Neural cell (in vitro differentiated cells): ENCODE measurements around the gene MMADHC. TPM values are rescaled to one million over a fixed set of nuclear protein-coding genes. Genes with fewer than 3 reads are reported as not detected.

Experiments
- H2AFZ ChIP-seq: fragments of 200-600, 300-800 bp; sonication (generic), shearing (Covaris generic); 2 replicates; pipeline ENCODE4 v1.6.0; 2014; ENCODE audit warnings: low read depth, mild to moderate bottlenecking, antibody characterized with exemption, low read length, moderate library complexity
- H3F3A ChIP-seq: fragments of 200-600 bp; shearing (Covaris generic); 2 replicates; pipeline ENCODE4 v1.6.1; 2016; ENCODE audit warnings: mild to moderate bottlenecking, moderate library complexity, mixed read lengths, antibody characterized with exemption, low read length; ENCODE audit not compliant: insufficient read depth, poor library complexity, severe bottlenecking
- H3K27ac ChIP-seq: fragments of 200-600, 300-800 bp; sonication (generic), shearing (Covaris generic); 2 replicates; pipeline ENCODE4 v1.5.1; 2014; ENCODE audit warnings: mild to moderate bottlenecking, low read length, moderate library complexity
- H3K27me3 ChIP-seq: fragments of 300-800, 200-600 bp; sonication (generic), shearing (Covaris generic); 2 replicates; pipeline ENCODE4 v1.6.0; 2014; ENCODE audit warnings: mild to moderate bottlenecking, low read depth, low read length, moderate library complexity; ENCODE audit not compliant: insufficient read depth
- H3K36me3 ChIP-seq: fragments of 300-800, 200-600 bp; sonication (generic), shearing (Covaris generic); 2 replicates; pipeline ENCODE4 v1.5.1; 2014; ENCODE audit warnings: mild to moderate bottlenecking, antibody characterized with exemption, low read length, moderate library complexity; ENCODE audit not compliant: insufficient read depth
- H3K4me2 ChIP-seq: fragments of 300-800, 200-600 bp; sonication (generic), shearing (Covaris generic); 2 replicates; pipeline ENCODE4 v1.6.0; 2014; ENCODE audit warnings: mild to moderate bottlenecking, low read length
- H3K4me3 ChIP-seq: fragments of 300-800, 200-600 bp; sonication (generic), shearing (Covaris generic); 2 replicates; pipeline ENCODE4 v1.5.1; 2014; ENCODE audit warnings: mild to moderate bottlenecking, low read length, moderate library complexity
- H3K79me2 ChIP-seq: fragments of 200-600 bp; shearing (Covaris generic); replicated peaks from 2 replicates; pipeline ENCODE4 v1.6.0; 2014; ENCODE audit warnings: mild to moderate bottlenecking, low read length, moderate library complexity; ENCODE audit not compliant: insufficient read depth
- H3K9ac ChIP-seq: fragments of 300-800, 200-600 bp; sonication (generic), shearing (Covaris generic); 2 replicates; pipeline ENCODE4 v1.6.1; 2016; ENCODE audit warnings: mild to moderate bottlenecking, low read length, mixed read lengths
- H3K9me2 ChIP-seq: fragments of 200-600 bp; shearing (Covaris generic); 2 replicates; pipeline ENCODE4 v1.6.1; 2016; ENCODE audit warnings: mild to moderate bottlenecking, low read length, mixed read lengths; ENCODE audit not compliant: insufficient read depth
- H3K9me3 ChIP-seq: fragments of 200-600, 300-800 bp; sonication (generic), shearing (Covaris generic); 2 replicates; pipeline ENCODE4 v1.6.1; 2016; ENCODE audit warnings: mild to moderate bottlenecking, mixed run types, low read length, moderate library complexity, mixed read lengths
- H4K20me1 ChIP-seq: fragments of 200-600 bp; shearing (Covaris generic); 2 replicates; pipeline ENCODE4 v1.6.1; 2016; ENCODE audit warnings: mild to moderate bottlenecking, mixed run types; ENCODE audit not compliant: insufficient read depth
- EP300 ChIP-seq: fragments of 450-650 bp; conservative IDR thresholded peaks from 2 replicates; pipeline ENCODE4 v1.6.1; 2014; ENCODE audit warnings: antibody characterized with exemption, mild to moderate bottlenecking, moderate library complexity; ENCODE audit not compliant: poor library complexity, severe bottlenecking
- EZH2 ChIP-seq: fragments of 200-600, 300-800 bp; shearing (Covaris generic), sonication (generic); IDR thresholded peaks from 2 replicates; pipeline ENCODE4 v1.6.1; 2014; ENCODE audit warnings: antibody characterized with exemption, low read length, borderline replicate concordance, mild to moderate bottlenecking; ENCODE audit not compliant: insufficient read depth, poor library complexity, severe bottlenecking
- MXI1 ChIP-seq: fragments of 450-650 bp; conservative IDR thresholded peaks from 2 replicates; pipeline ENCODE4 v1.6.1; 2014; ENCODE audit warnings: antibody characterized with exemption, mild to moderate bottlenecking; ENCODE audit not compliant: poor library complexity, severe bottlenecking
- POLR2AphosphoS5 ChIP-seq: IDR thresholded peaks from 2 replicates; pipeline ENCODE4 v1.6.1; 2012
- RAD21 ChIP-seq: fragments of 450-650 bp; conservative IDR thresholded peaks from 2 replicates; pipeline ENCODE4 v1.6.1; 2014; ENCODE audit warnings: antibody characterized with exemption, mild to moderate bottlenecking, moderate library complexity
- SMC3 ChIP-seq: fragments of 450-650 bp; conservative IDR thresholded peaks from 2 replicates; pipeline ENCODE4 v1.6.1; 2014; ENCODE audit warnings: antibody characterized with exemption, mild to moderate bottlenecking, moderate library complexity; ENCODE audit not compliant: poor library complexity
- TAF1 ChIP-seq: IDR thresholded peaks from 2 replicates; pipeline ENCODE4 v1.6.1; 2012; ENCODE audit warnings: low read depth
- polyA plus RNA-seq: library from polyadenylated mRNA; depleted of rRNA; stranded (reverse); fragments of >200 nt; gene quantifications from 2 replicates; pipeline ENCODE4 v1.2.3, GENCODE V29; 2014
- TF ChIP-seq, protein P1 (sequence below): fragments of 450-650 bp; IDR thresholded peaks from 2 replicates; pipeline ENCODE4 v1.5.1; 2014; ENCODE audit warnings: antibody characterized with exemption, mild to moderate bottlenecking, moderate library complexity; ENCODE audit not compliant: poor library complexity, severe bottlenecking
- TF ChIP-seq, protein P2 (sequence below): IDR thresholded peaks from 2 replicates; pipeline ENCODE4 v1.6.1; 2012; ENCODE audit warnings: borderline replicate concordance

MMADHC gene
- polyA plus RNA-seq, 1 donor from 2014 or later: 250 TPM

DNA sequence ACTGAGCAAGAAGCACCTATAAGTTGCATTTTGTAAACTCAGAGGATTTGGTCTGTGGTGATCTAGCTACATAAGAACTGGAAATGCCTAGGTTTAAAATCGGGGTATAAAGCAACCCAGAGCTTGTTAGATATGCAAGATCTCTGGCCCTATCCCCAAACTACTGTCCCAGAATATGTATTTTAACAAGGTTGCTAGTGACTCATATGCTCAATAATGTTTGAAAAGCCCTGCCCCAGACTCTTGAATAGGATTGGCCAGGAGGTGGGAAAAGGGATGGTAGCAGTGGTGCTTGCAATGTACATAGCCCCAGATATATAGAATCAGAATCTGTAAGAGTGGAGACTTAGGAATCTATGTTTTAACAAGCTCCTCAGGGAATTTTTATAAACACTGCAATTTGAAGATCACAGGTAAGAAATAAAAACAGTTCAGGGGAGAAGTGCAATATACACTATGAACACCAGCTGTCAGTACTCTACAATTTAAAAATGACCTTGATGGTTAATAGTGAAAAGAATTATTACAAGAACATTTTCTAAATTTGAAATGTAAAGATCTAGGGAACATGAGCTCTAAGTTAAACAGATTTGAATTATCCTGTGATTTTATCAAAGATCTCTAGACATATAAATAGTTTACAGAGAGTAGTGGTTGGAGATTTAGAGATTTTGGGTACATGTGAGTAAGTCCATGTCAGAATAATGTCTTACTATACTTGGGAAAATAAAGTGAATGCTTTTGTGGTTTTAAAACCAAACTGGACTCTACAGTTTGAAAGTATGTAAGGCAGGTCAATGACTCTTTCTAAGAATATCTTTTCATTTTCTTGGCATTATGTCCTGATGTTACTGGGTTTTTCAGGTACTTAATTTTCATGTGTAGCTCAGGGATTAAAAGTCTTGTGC lies 7.7 kb upstream of the MMADHC start:
- H3K9me3 ChIP-seq: no peaks in the 10 kb centered on the region
- no peaks in the 10 kb centered on the region for H3F3A ChIP-seq
- no peak overlapping the region for H3K27ac ChIP-seq
- no peak overlapping the region for H3K4me3 ChIP-seq
- no peaks in the 10 kb centered on the region for H4K20me1 ChIP-seq
- TF ChIP-seq EP300 (no peak), RAD21 (peak; percentile 83), POLR2AphosphoS5 (no peak), MXI1 (no peak), EZH2 (no peak), SMC3 (peak; percentile 84), TAF1 (no peak)
- TF ChIP-seq, protein P1, sequence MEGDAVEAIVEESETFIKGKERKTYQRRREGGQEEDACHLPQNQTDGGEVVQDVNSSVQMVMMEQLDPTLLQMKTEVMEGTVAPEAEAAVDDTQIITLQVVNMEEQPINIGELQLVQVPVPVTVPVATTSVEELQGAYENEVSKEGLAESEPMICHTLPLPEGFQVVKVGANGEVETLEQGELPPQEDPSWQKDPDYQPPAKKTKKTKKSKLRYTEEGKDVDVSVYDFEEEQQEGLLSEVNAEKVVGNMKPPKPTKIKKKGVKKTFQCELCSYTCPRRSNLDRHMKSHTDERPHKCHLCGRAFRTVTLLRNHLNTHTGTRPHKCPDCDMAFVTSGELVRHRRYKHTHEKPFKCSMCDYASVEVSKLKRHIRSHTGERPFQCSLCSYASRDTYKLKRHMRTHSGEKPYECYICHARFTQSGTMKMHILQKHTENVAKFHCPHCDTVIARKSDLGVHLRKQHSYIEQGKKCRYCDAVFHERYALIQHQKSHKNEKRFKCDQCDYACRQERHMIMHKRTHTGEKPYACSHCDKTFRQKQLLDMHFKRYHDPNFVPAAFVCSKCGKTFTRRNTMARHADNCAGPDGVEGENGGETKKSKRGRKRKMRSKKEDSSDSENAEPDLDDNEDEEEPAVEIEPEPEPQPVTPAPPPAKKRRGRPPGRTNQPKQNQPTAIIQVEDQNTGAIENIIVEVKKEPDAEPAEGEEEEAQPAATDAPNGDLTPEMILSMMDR: peak; percentile 74
- TF ChIP-seq, protein P2, sequence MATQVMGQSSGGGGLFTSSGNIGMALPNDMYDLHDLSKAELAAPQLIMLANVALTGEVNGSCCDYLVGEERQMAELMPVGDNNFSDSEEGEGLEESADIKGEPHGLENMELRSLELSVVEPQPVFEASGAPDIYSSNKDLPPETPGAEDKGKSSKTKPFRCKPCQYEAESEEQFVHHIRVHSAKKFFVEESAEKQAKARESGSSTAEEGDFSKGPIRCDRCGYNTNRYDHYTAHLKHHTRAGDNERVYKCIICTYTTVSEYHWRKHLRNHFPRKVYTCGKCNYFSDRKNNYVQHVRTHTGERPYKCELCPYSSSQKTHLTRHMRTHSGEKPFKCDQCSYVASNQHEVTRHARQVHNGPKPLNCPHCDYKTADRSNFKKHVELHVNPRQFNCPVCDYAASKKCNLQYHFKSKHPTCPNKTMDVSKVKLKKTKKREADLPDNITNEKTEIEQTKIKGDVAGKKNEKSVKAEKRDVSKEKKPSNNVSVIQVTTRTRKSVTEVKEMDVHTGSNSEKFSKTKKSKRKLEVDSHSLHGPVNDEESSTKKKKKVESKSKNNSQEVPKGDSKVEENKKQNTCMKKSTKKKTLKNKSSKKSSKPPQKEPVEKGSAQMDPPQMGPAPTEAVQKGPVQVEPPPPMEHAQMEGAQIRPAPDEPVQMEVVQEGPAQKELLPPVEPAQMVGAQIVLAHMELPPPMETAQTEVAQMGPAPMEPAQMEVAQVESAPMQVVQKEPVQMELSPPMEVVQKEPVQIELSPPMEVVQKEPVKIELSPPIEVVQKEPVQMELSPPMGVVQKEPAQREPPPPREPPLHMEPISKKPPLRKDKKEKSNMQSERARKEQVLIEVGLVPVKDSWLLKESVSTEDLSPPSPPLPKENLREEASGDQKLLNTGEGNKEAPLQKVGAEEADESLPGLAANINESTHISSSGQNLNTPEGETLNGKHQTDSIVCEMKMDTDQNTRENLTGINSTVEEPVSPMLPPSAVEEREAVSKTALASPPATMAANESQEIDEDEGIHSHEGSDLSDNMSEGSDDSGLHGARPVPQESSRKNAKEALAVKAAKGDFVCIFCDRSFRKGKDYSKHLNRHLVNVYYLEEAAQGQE: no peak
- H3K9me2 ChIP-seq: no peaks in the 10 kb centered on the region
- no peak overlapping the region for H3K9ac ChIP-seq
- no peaks in the 10 kb centered on the region for H3K27me3 ChIP-seq
- H3K4me2 ChIP-seq: no peak overlapping the region
- no peaks in the 10 kb centered on the region for H3K36me3 ChIP-seq
- H2AFZ ChIP-seq: no peak overlapping the region
- no peaks in the 10 kb centered on the region for H3K79me2 ChIP-seq

DNA sequence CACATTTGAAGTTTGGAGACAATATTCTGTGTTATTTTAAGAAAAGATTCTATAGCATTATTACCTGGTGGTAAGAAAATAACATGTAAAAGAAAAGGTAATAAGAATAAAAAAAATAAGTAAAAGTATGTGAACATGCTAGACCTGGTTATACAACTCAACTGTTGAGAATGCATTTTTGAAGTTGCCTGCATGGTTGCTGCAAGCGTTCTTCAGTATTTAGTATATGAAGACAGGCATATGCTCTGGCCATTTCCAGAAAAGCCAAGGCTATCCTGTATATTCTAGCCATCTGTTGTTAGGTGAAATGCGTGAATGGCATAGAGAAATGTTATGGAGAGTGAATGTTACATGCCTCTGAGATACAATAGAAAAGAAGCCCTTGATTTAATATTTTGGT lies 6.8 kb upstream of the MMADHC start:
- no peak for TF ChIP-seq EP300
- no peak for TF ChIP-seq SMC3
- TF ChIP-seq, protein P1: no peak
- TF ChIP-seq RAD21: no peak
- no peak for TF ChIP-seq POLR2AphosphoS5
- no peak for TF ChIP-seq TAF1
- TF ChIP-seq, protein P2: no peak
- no peak for TF ChIP-seq MXI1
- TF ChIP-seq EZH2: no peak
- Histone ChIP-seq H2AFZ (no peak overlapping the region), H3K27me3 (no peaks in the 10 kb centered on the region), H3F3A (no peaks in the 10 kb centered on the region), H3K4me2 (no peak overlapping the region), H3K4me3 (no peak overlapping the region), H3K27ac (no peak overlapping the region), H3K36me3 (no peaks in the 10 kb centered on the region), H3K79me2 (no peaks in the 10 kb centered on the region), H3K9ac (no peak overlapping the region), H3K9me2 (no peaks in the 10 kb centered on the region), H3K9me3 (no peaks in the 10 kb centered on the region), H4K20me1 (no peaks in the 10 kb centered on the region)
